Motor neuron (in vitro differentiated cells): ENCODE measurements around the gene DCST2. TPM values are rescaled to one million over a fixed set of nuclear protein-coding genes. Genes with fewer than 3 reads are reported as not detected.
A peak's percentile ranks its signal among the peaks of the same experiment; 100 is the strongest.

Source experiments
- ATAC-seq, 8 experiments: fragments of 200-7000 bp; cut with Tn5 transposase; replicated peaks in 6 of 8; 2 replicates each; pipeline ENCODE4 v1.8.0; 2021; ENCODE audit warnings: mild to moderate bottlenecking in 8 of 8, moderate library complexity in 8 of 8
- H3K27ac ChIP-seq, 2 donors: fragments of 250-450 bp; sonication (Bioruptor Pico); 2 replicates each; pipeline ENCODE4 v1.9.0; 2021; ENCODE audit warnings: antibody characterized with exemption in 2 of 2, mild to moderate bottlenecking in 2 of 2, moderate library complexity in 1 of 2
- H3K4me1 ChIP-seq, 2 donors: fragments of 250-450 bp; sonication (Bioruptor Pico); replicated peaks in 1 of 2; 2 replicates each; pipeline ENCODE4 v1.6.1; 2021; ENCODE audit warnings: antibody characterized with exemption in 2 of 2, mild to moderate bottlenecking in 2 of 2, moderate library complexity in 1 of 2
- H3K4me3 ChIP-seq, 5 donors: fragments of 250-450 bp; sonication (Bioruptor Pico); 2 replicates each; pipeline ENCODE4 v1.9.0; 2021; ENCODE audit warnings: antibody characterized with exemption in 5 of 5, mild to moderate bottlenecking in 5 of 5, moderate library complexity in 4 of 5
- WGBS, 10 experiments: fragments of 450-650 bp; shearing (Covaris generic); methylation state at CpG; one replicate each; pipeline ENCODE4 v1.0.0; 2022; 5-methylcytosine and 5-hydroxymethylcytosine counted together
- in situ Hi-C, 9 experiments: fragments of 400-800 bp; cut with MboI; loops; one replicate each; pipeline ENCODE4 v1.15.0; 2021; ENCODE audit warnings: low sequenced_read_pairs in 9 of 9, low pct_unique_long_range_greater_than_20kb in 2 of 9; ENCODE audit not compliant: unreplicated experiment in 9 of 9
- total RNA-seq, 8 experiments: library from RNA; unstranded; fragments of 300-600 nt; gene quantifications; 2 replicates each; pipeline versions ENCODE4 v1.2.3 to v1.2.4, GENCODE V29; 2022

The DCST2 gene
- total RNA-seq, 8 experiments from 2014 or later = 0.22 to 2.8 (median 0.78) TPM; not detected in 1

- no peak overlapping the region for H3K4me3 ChIP-seq
- peaks cover 21 to 31% of the 10 kb centered on the region in 2 donors for H3K4me1 ChIP-seq
- ATAC-seq = no peak
- in situ Hi-C loops = loop anchor here in 5 of 9 experiments (25.0 kb wide), 3 partner anchors 103 to 578 kb away; partner anchors contain the start of genes CHRNB2 (in 3 of the 5), UBE2Q1 (in 3 of the 5), CKS1B (in 2 of the 5) and PBXIP1 (in 2 of the 5)
- WGBS, 10 experiments = 0 to 90% (median 58%) methylated on average over 1 to 5 of the region's 5 CpGs; no CpG with 5 or more reads in 4 of the 10 experiments
- no peak overlapping the region for H3K27ac ChIP-seq
Measured at GRCh38 chr1:155064832-155065429, 31.4 kb upstream of the DCST2 start.

- in situ Hi-C loops = loop anchor here in 5 of 9 experiments (25.0 kb wide), 3 partner anchors 102 to 577 kb away; partner anchors contain the start of genes CHRNB2 (in 3 of the 5), UBE2Q1 (in 3 of the 5), CKS1B (in 2 of the 5) and PBXIP1 (in 2 of the 5)
- 14 to 100% (median 45%) methylated on average over 1 to 7 of the region's 14 CpGs; no CpG with 5 or more reads in 2 of the 10 experiments for WGBS, 10 experiments
- H3K4me3 ChIP-seq = peak overlapping the region; percentile 38 to 72 (median 54)
- peaks cover 15 to 25% of the 10 kb centered on the region in 2 donors for H3K4me1 ChIP-seq
- H3K27ac ChIP-seq = peak overlapping the region; percentile 53 to 71
- peak; percentile 15 to 64 (median 26) for ATAC-seq
Measured at GRCh38 chr1:155064111-155064831, 30.7 kb upstream of the DCST2 start.

- peak; percentile 60 to 89 (median 66) for ATAC-seq
- Histone ChIP-seq H3K4me1 (peaks cover 15 to 21% of the 10 kb centered on the region in 2 donors), H3K27ac (peak within 1 kb of the TSS; percentile 53 to 71), H3K4me3 (peak within 1 kb of the TSS; percentile 38 to 72 (median 54))
- in situ Hi-C loops = loop anchor here in 5 of 9 experiments (25.0 kb wide), 3 partner anchors 101 to 576 kb away; partner anchors contain the start of genes CHRNB2 (in 3 of the 5), UBE2Q1 (in 3 of the 5), CKS1B (in 2 of the 5) and PBXIP1 (in 2 of the 5)
- 0 to 3% (median 1%) methylated on average over 2 to 24 of the region's 57 CpGs; no CpG with 5 or more reads in 3 of the 10 experiments for WGBS, 10 experiments
Measured at GRCh38 chr1:155063550-155064110, 30.0 kb upstream of the DCST2 start, which contains the start of gene EFNA4. Gene EFNA4, plus strand, starts transcription at chr1:155063740. Its CDS starts 84 bp downstream, at chr1:155063824.

GRCh38 chr1:155062702-155063411, 29.3 kb upstream of the DCST2 start:
- WGBS, 10 experiments = 0 to 30% (median 2%) methylated on average over 1 to 10 of the region's 46 CpGs; no CpG with 5 or more reads in 2 of the 10 experiments
- Histone ChIP-seq H3K4me1 (peaks cover 15 to 21% of the 10 kb centered on the region in 2 donors), H3K27ac (no peak overlapping the region), H3K4me3 (peak overlapping the region; percentile 16 to 72 (median 54))
- ATAC-seq = peak in 7 of 8 experiments; percentile 7 to 64 (median 58)
- in situ Hi-C loops = loop anchor here in 5 of 9 experiments (25.0 kb wide), 3 partner anchors 101 to 576 kb away; partner anchors contain the start of genes CHRNB2 (in 3 of the 5), UBE2Q1 (in 3 of the 5), CKS1B (in 2 of the 5) and PBXIP1 (in 2 of the 5)

- H3K27ac ChIP-seq = no peak overlapping the region
- peak in 5 of 8 experiments; percentile 11 to 27 (median 24) for ATAC-seq
- WGBS, 10 experiments = 13% methylated on average over 3 of the region's 29 CpGs; no CpG with 5 or more reads in 9 of the 10 experiments
- peak overlapping the region; percentile 16 to 72 (median 54) for H3K4me3 ChIP-seq
- peaks cover 15 to 21% of the 10 kb centered on the region in 2 donors for H3K4me1 ChIP-seq
- in situ Hi-C loops = loop anchor here in 5 of 9 experiments (25.0 kb wide), 3 partner anchors 100 to 575 kb away; partner anchors contain the start of genes CHRNB2 (in 3 of the 5), UBE2Q1 (in 3 of the 5), CKS1B (in 2 of the 5) and PBXIP1 (in 2 of the 5)
Measured at GRCh38 chr1:155062151-155062686, 28.6 kb upstream of the DCST2 start.

DNA sequence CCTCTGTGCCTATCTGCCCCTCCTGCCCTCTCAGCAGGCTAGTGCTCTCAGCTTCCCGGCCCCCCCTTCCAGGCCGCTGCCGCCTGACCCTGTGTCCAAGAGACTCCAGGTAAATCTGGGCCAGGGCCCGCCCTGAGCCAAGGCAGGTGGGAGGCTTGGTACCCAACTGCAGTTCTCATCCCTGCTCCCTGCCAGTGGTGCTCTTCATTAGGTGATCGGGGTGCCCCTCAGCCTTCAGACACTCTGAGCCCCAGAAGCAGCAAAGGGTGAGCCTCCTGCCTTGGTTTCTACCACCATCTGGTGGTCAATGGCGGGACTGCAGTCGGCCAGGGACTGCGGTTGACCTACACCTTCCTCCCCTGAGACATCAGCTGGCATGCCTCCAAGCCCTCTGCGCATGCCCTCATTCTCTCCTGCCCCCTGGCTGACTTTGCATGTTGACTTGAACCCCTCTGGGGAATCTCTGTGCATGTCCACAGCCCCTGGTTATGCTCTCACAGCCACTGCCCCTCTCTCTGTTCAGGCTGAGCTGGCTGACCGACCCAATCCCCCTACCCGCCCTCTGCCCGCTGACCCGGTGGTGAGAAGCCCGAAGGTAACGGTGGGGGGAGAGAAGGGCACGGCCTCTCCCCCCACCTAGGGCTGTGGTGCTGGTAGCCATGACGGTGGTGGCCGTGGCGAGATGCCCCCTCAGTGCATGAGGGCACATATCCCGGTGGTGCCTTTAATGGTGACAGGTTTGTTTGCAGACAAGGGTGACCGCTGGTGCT, 28.0 kb upstream of the DCST2 start:
- peak; percentile 42 to 63 (median 60) for ATAC-seq
- Histone ChIP-seq H3K4me3 (peak overlapping the region in 1 of 5 donors; percentile 4), H3K4me1 (peaks cover 15 to 21% of the 10 kb centered on the region in 2 donors), H3K27ac (peak overlapping the region in 1 of 2 donors; percentile 36)
- WGBS, 10 experiments = 0 to 80% (median 10%) methylated on average over 1 to 8 of the region's 21 CpGs; no CpG with 5 or more reads in 3 of the 10 experiments
- in situ Hi-C loops = loop anchor here in 5 of 9 experiments (25.0 kb wide), 3 partner anchors 99 to 574 kb away; partner anchors contain the start of genes CHRNB2 (in 3 of the 5), UBE2Q1 (in 3 of the 5), CKS1B (in 2 of the 5) and PBXIP1 (in 2 of the 5)

DNA sequence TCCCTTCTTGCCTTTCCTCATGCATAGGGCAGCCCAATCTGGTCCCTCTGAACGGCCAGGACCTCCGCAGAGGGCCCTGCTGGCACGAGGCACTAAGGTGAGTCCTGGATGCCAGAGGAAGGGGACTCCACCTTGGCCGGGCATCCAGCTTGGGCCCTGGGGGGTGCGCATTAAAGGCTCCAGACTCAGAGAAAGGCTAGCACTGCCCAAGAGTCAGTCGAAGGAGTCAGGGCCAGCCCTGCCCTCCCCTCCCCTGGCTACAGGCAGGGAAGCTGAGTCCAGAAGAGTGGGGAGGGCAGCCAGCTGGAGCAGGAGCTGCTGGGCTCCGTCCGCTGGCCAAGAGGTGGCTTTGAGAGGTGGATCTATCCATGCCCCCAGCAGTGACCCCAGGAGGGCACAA, 27.2 kb upstream of the DCST2 start:
- H3K4me3 ChIP-seq = no peak overlapping the region
- H3K4me1 ChIP-seq = peaks cover 15 to 21% of the 10 kb centered on the region in 2 donors
- in situ Hi-C loops = loop anchor here in 5 of 9 experiments (25.0 kb wide), 3 partner anchors 98 to 573 kb away; partner anchors contain the start of genes CHRNB2 (in 3 of the 5), UBE2Q1 (in 3 of the 5), CKS1B (in 2 of the 5) and PBXIP1 (in 2 of the 5)
- no peak overlapping the region for H3K27ac ChIP-seq
- no peak for ATAC-seq
- 87 to 91% methylated on average over 6 to 7 of the region's 8 CpGs; no CpG with 5 or more reads in 8 of the 10 experiments for WGBS, 10 experiments

DNA sequence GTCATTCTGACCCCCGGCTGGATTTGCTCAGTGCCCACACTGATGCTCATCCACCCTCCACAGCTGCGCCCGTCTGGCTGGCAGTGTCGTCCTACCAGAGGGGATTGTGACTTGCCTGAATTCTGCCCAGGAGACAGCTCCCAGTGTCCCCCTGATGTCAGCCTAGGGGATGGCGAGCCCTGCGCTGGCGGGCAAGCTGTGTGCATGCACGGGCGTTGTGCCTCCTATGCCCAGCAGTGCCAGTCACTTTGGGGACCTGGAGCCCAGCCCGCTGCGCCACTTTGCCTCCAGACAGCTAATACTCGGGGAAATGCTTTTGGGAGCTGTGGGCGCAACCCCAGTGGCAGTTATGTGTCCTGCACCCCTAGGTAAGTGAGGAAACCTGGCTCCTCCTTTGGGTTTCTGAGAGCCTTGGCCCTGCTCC, 24.2 kb upstream of the DCST2 start:
- Histone ChIP-seq H3K4me3 (no peak overlapping the region), H3K4me1 (peaks cover 15 to 16% of the 10 kb centered on the region in 2 donors), H3K27ac (no peak overlapping the region)
- no peak for ATAC-seq
- WGBS, 10 experiments = 89 to 100% (median 100%) methylated on average over 3 to 7 of the region's 13 CpGs; no CpG with 5 or more reads in 6 of the 10 experiments
- in situ Hi-C loops = loop anchor here in 5 of 9 experiments (25.0 kb wide), 3 partner anchors 95 to 570 kb away; partner anchors contain the start of genes CHRNB2 (in 3 of the 5), UBE2Q1 (in 3 of the 5), CKS1B (in 2 of the 5) and PBXIP1 (in 2 of the 5)

GRCh38 chr1:155057104-155057503, 23.5 kb upstream of the DCST2 start:
- peaks cover 15 to 18% of the 10 kb centered on the region in 2 donors for H3K4me1 ChIP-seq
- 87 to 91% methylated on average over 3 to 6 of the region's 8 CpGs; no CpG with 5 or more reads in 8 of the 10 experiments for WGBS, 10 experiments
- in situ Hi-C loops = loop anchor here in 5 of 9 experiments (25.0 kb wide), 3 partner anchors 95 to 570 kb away; partner anchors contain the start of genes CHRNB2 (in 3 of the 5), UBE2Q1 (in 3 of the 5), CKS1B (in 2 of the 5) and PBXIP1 (in 2 of the 5)
- H3K4me3 ChIP-seq = no peak overlapping the region
- ATAC-seq = no peak
- H3K27ac ChIP-seq = no peak overlapping the region

- Histone ChIP-seq H3K27ac (no peak overlapping the region), H3K4me3 (no peak overlapping the region), H3K4me1 (peaks cover 20 to 21% of the 10 kb centered on the region in 2 donors)
- ATAC-seq = no peak
- in situ Hi-C loops = loop anchor here in 5 of 9 experiments (25.0 kb wide), 3 partner anchors 91 to 566 kb away; partner anchors contain the start of genes CHRNB2 (in 3 of the 5), UBE2Q1 (in 3 of the 5), CKS1B (in 2 of the 5) and PBXIP1 (in 2 of the 5)
- 50 to 93% (median 81%) methylated on average over 1 to 7 of the region's 7 CpGs; no CpG with 5 or more reads in 3 of the 10 experiments for WGBS, 10 experiments
Measured at GRCh38 chr1:155053531-155054105, 20.0 kb upstream of the DCST2 start.
